Measurements from ENCODE around the gene MTMR4. TPM values are rescaled to one million over a fixed set of nuclear protein-coding genes. Genes with fewer than 3 reads are reported as not detected.

MTMR4 gene
- total RNA-seq, 1 donor from 2014 or later = 73.1 TPM

- H3K4me3 ChIP-seq (ENCODE audit: low read depth, low read length) = no peak overlapping the region
- TF ChIP-seq CTCF (conservative IDR thresholded peaks at IDR 0.05; ENCODE audit: low read depth, low read length) = peak; percentile 17
- no peak for DNase-seq (ENCODE audit: low read depth)
These were observed 12.9 kb upstream of the MTMR4 start for GRCh38 chr17:58527306-58527705.

DNA sequence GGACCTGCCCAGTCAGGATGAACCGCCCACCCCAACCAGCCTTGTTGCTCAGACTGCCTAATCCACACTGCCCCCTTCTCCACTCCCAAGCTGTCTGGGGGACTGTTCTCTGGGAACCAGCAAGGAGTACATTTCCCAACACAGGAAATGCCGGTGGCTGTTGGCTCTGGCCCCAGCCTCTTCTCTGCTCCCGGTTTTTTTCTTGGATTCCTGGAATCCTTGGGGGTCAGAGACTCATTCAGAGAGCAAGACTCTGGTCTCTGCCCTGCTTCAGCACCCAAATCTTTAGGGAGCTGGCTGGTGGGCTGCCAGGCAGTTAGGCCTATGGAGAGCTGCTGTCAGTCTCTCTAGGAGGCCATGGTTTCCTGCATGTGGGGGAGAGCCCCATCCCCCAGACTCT, 10.8 kb upstream of the MTMR4 start:
- H3K4me3 ChIP-seq (ENCODE audit: low read depth, low read length) = no peak overlapping the region

GRCh38 chr17:58521680-58522079, 7.2 kb upstream of the MTMR4 start:
- TF ChIP-seq CTCF (conservative IDR thresholded peaks at IDR 0.05; ENCODE audit: low read depth, low read length) = no peak
- DNase-seq (ENCODE audit: low read depth) = no peak
- no peak overlapping the region for H3K4me3 ChIP-seq (ENCODE audit: low read depth, low read length)

More for the DNA sequence above, 10.8 kb upstream of the MTMR4 start:
- TF ChIP-seq CTCF (conservative IDR thresholded peaks at IDR 0.05; ENCODE audit: low read depth, low read length) = no peak
- no peak for DNase-seq (ENCODE audit: low read depth)

- H3K4me3 ChIP-seq (ENCODE audit: low read depth, low read length) = no peak overlapping the region
- no peak for DNase-seq (ENCODE audit: low read depth)
- peak; percentile 35 for TF ChIP-seq CTCF (conservative IDR thresholded peaks at IDR 0.05; ENCODE audit: low read depth, low read length)
These were observed 6.5 kb upstream of the MTMR4 start for GRCh38 chr17:58520843-58521430.

DNA sequence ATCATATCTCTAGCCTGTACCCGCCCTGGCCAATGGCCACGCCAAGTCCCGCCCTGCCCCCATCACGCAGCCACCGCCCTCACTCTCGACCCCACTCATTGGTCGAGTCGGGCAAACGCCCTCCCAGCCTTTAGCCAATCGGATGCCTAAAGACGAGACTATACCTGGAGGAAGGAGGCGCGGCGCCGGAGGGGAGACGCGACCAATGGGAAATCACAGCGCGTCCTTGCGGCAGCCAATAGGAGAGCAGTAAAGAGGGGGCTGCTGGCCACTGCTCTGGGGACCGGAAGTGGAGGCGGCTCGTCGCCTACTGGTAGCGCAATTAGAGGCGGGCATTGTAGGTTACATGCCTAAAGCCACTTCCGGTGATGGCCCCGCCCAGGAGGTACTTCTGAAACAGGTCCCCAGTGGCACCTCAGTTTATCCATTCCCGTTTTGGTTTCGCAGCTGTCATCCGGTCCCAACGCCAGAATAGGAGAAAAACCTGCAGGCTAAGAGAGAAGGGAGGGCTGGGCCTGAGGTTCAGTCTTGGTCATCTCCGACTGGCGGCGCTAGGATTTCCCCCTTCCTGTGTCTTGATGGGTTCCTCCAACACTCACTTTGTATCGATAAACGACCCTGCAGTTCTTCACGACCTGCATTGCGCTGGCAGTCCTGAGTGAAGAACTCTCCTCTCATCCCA, 3.6 kb upstream of the MTMR4 start:
- DNase-seq (ENCODE audit: low read depth) = peak; percentile 95
- TF ChIP-seq CTCF (conservative IDR thresholded peaks at IDR 0.05; ENCODE audit: low read depth, low read length) = no peak
- H3K4me3 ChIP-seq (ENCODE audit: low read depth, low read length) = peak overlapping the region; percentile 90

DNA sequence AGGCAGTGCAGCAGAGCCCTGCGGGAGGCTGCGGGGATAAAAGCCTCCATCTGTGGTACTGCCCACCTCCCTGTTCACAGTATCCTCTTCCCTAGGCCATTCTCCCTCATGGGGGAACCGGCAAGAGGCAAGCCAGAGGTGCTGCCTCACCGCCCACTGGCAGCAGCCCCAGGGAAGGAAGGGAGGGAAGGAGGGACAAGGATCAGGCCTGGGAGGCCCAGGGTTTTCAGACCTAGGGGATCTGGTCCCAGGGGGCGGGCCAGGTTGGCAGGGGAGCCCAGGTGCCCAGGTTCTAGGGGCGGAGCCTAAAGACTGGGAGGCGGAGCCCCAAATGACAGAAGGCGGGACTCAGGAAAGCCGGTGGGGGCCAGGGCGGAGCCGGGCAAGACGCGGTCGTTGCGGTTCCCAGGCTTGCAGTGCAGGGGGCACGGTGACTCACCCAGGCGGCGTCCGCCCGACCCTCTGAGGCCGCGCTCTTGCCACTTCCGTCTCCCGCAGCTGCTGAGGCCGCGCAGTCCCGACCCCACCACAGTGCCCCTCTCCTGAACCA, 3.0 kb upstream of the MTMR4 start:
- no peak for TF ChIP-seq CTCF (conservative IDR thresholded peaks at IDR 0.05; ENCODE audit: low read depth, low read length)
- DNase-seq (ENCODE audit: low read depth) = no peak
- H3K4me3 ChIP-seq (ENCODE audit: low read depth, low read length) = peak overlapping the region; percentile 90

Measured in epithelial cell of proximal tubule (primary cell).